GM13977 (cell line): ENCODE results near the gene MACROD2.

Experiments used
- DNase-seq: peaks from one replicate; pipeline ENCODE4 v3.0.0; 2012; ENCODE audit warnings: low spot score
- in situ Hi-C: fragments of 300-500 bp; cut with MboI; formaldehyde crosslinking; loops from one replicate; pipeline ENCODE4 v1.12.0; 2022; ENCODE audit warnings: low sequenced_read_pairs, low pct_unique_long_range_greater_than_20kb, mixed read lengths, inconsistent platforms; ENCODE audit not compliant: unreplicated experiment
- TF ChIP-seq, protein P1 (sequence below): IDR thresholded peaks from 2 replicates; pipeline ENCODE4 v1.5.1; 2012; ENCODE audit warnings: mild to moderate bottlenecking, control low read depth; ENCODE audit not compliant: insufficient read depth; ENCODE audit errors: extremely low read depth, missing control alignments

Gene MACROD2

DNA sequence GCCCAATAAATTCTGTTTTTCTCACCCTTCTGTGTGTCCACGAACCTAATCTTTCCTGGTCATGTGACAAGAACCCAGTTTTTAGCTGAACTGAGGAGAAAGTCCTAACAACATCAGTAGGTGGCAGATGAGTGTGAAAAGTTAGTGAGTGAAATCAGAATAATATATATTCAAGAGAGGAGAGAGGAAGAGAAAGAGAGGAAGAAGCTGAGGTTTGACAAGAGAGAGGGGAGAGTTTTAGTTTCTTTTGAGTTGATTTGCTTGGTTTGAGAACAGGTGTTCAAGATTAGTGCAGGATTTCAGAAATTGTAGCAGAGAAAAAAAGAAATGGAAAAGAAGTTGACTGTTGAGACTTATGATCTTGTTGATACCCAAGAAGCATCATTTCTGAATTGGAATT is 1272.6 kb downstream of the MACROD2 start:
- in situ Hi-C loops = no loop called here
- no peak for DNase-seq
- TF ChIP-seq, protein P1, sequence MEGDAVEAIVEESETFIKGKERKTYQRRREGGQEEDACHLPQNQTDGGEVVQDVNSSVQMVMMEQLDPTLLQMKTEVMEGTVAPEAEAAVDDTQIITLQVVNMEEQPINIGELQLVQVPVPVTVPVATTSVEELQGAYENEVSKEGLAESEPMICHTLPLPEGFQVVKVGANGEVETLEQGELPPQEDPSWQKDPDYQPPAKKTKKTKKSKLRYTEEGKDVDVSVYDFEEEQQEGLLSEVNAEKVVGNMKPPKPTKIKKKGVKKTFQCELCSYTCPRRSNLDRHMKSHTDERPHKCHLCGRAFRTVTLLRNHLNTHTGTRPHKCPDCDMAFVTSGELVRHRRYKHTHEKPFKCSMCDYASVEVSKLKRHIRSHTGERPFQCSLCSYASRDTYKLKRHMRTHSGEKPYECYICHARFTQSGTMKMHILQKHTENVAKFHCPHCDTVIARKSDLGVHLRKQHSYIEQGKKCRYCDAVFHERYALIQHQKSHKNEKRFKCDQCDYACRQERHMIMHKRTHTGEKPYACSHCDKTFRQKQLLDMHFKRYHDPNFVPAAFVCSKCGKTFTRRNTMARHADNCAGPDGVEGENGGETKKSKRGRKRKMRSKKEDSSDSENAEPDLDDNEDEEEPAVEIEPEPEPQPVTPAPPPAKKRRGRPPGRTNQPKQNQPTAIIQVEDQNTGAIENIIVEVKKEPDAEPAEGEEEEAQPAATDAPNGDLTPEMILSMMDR = peak; percentile 4

DNA sequence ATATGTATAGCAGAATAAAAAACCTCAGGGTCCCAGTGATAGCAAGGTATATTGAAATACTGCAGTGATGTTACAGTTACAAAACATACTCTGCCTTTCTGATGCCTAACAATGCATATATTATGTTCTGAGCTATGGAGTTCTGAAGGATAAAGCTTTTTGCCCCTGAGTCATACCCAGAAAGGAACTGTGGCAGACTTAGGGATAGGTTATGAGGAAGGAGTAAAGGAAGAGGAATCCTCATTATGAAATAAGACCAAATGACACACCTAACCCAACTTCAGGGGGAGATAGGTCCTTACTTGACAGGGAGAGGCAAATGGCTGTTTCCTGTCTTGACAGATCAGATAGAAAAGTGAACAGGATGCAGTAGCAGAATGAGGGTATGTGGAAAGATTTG is 1282.7 kb downstream of the MACROD2 start:
- in situ Hi-C loops = no loop called here
- TF ChIP-seq, protein P1 = no peak
- no peak for DNase-seq

DNA sequence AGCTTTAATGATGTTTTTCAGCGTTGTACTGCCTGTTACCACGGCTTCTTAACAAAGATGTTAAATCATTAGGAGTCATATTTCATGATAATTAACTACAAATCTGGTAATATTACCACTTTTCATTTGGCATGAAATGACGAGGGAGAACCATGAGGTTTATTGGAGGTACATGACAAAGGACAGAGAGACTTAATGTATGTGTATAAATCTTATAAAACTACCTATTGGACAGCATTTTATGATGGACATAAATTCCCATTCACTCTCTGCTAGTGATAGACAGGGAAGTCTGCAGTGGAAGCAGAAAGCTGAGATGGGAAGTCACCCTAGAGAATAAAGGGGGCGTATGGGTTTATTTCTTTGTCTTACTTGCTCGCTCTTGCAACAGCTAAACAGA is 1292.0 kb downstream of the MACROD2 start:
- DNase-seq = no peak
- TF ChIP-seq, protein P1 = no peak
- in situ Hi-C loops = no loop called here

DNA sequence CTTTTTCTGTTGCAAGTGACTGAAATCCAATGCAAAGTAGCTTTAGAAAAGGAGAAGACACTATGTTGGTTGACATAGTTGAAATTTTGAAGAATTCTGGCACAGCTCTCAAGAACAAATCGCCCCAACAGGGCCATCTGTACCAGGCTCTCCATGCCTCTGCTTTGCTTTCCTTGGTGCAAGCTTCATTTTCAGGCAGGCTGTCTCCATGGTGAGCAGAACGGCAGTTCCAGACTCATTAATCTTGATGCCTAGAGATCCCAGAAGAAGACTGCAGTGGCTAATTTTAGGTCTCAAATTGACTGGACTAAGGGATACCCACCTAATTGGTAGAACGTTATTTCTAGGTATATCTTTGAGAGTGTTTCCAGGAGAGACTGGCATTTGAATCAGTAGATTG is 1292.8 kb downstream of the MACROD2 start:
- no peak for DNase-seq
- in situ Hi-C loops = no loop called here
- TF ChIP-seq, protein P1 = no peak

DNA sequence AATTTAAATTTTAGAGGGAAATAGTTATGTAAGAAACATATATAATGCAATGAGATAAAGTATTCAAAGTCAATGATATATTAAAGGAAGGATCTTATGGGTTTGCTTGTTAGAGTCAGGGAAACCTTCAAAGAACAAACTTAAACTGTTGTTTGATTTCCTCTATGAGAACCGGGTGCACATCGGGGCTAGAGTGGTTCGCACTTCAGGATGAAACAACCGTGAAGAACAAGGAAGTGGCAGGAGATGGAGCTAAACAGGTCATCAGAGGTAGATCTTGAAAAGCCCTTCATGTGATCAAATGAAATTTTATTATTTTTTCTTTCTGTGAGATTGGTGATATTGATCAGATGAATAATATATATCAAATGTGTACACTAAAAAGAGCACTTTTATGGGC is 1294.0 kb downstream of the MACROD2 start:
- no peak for DNase-seq
- TF ChIP-seq, protein P1 = no peak
- in situ Hi-C loops = no loop called here

DNA sequence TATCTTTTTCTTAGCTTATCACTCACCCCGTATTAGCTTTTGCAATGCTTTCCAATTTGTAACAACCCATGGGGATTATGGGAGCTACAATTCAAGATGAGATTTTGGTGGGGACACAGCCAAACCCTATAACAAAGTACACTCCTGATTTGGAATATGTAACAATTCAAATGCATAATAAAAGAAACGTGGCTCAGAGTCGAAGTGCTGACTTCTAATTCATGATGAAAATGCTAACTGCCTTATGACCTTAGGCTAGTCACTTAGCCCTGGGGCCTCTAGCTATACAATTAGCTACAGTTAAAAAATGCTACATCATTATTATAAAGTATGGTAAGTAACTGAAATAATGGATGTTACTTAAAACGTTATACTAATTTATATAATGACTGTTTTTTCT is 1297.1 kb downstream of the MACROD2 start:
- TF ChIP-seq, protein P1 = no peak
- no peak for DNase-seq
- in situ Hi-C loops = no loop called here

DNA sequence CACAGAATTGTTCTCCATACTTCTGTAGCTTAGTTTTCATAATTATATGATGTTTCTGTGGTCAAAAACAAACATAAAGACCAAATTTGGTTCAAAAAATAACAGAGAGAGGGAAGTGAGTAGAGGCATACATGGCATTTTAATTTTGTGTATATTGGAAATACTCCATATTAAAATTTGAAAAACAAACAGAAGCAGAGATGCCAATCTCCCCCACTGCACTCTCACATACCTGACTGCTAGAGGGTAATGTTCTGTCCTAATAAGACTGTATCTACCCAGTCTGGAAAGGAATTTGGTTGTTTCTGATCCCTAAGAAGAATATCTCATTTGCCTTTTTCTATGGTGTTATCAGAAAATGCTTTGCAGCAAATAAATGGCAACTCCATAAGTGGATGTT is 1301.1 kb downstream of the MACROD2 start:
- in situ Hi-C loops = no loop called here
- TF ChIP-seq, protein P1 = no peak
- no peak for DNase-seq
